Raji (cell line): ENCODE results near the gene TTC12.

ENCODE experiments used
- POLR2A ChIP-seq: IDR thresholded peaks from 2 replicates; pipeline ENCODE4 v1.6.1; 2011; ENCODE audit warnings: low read depth, low read length, control low read depth; ENCODE audit not compliant: insufficient read depth

TTC12 gene

GRCh38 chr11:113396690-113397089 lies 82.3 kb downstream of the TTC12 start:
- no peak for TF ChIP-seq POLR2A

GRCh38 chr11:113397212-113397611 lies 82.8 kb downstream of the TTC12 start:
- TF ChIP-seq POLR2A: no peak

GRCh38 chr11:113397821-113398220 lies 83.4 kb downstream of the TTC12 start:
- no peak for TF ChIP-seq POLR2A

- no peak for TF ChIP-seq POLR2A
Observed at GRCh38 chr11:113398669-113399430, 84.5 kb downstream of the TTC12 start.

- TF ChIP-seq POLR2A: no peak
Observed at GRCh38 chr11:113400631-113401230, 86.3 kb downstream of the TTC12 start.

- no peak for TF ChIP-seq POLR2A
Observed at GRCh38 chr11:113401718-113402117, 87.3 kb downstream of the TTC12 start.

- no peak for TF ChIP-seq POLR2A
Observed at GRCh38 chr11:113404859-113405430, 90.6 kb downstream of the TTC12 start.

- no peak for TF ChIP-seq POLR2A
Observed at GRCh38 chr11:113405724-113406478, 91.5 kb downstream of the TTC12 start.

- no peak for TF ChIP-seq POLR2A
Observed at GRCh38 chr11:113407163-113407562, 92.8 kb downstream of the TTC12 start.

GRCh38 chr11:113408206-113408605 lies 93.8 kb downstream of the TTC12 start:
- TF ChIP-seq POLR2A: no peak

GRCh38 chr11:113408887-113409286 lies 94.5 kb downstream of the TTC12 start:
- no peak for TF ChIP-seq POLR2A

- no peak for TF ChIP-seq POLR2A
Observed at GRCh38 chr11:113409526-113409925, 95.1 kb downstream of the TTC12 start.

- no peak for TF ChIP-seq POLR2A
Observed at GRCh38 chr11:113410414-113411135, 96.2 kb downstream of the TTC12 start.

GRCh38 chr11:113411536-113411935 lies 97.2 kb downstream of the TTC12 start:
- TF ChIP-seq POLR2A: no peak

- no peak for TF ChIP-seq POLR2A
Observed at GRCh38 chr11:113412675-113413074, 98.3 kb downstream of the TTC12 start.
